ENCODE data around the gene ADAMTS17.

The ADAMTS17 gene

GRCh38 chr15:100112061-100112420 is 229.7 kb downstream of the ADAMTS17 start:
- no peak for DNase-seq (ENCODE audit: low read depth in 1 of 2, low spot score in 1 of 2)

GRCh38 chr15:100111125-100112060 is 230.4 kb downstream of the ADAMTS17 start:
- DNase-seq (ENCODE audit: low read depth in 1 of 2, low spot score in 1 of 2): no peak

GRCh38 chr15:100109486-100110035 is 232.2 kb downstream of the ADAMTS17 start:
- no peak for DNase-seq (ENCODE audit: low read depth in 1 of 2, low spot score in 1 of 2)

- DNase-seq (ENCODE audit: low read depth in 1 of 2, low spot score in 1 of 2): no peak
Observed at GRCh38 chr15:100108846-100109245, 232.9 kb downstream of the ADAMTS17 start.

- no peak for DNase-seq (ENCODE audit: low read depth in 1 of 2, low spot score in 1 of 2)
Observed at GRCh38 chr15:100108346-100108745, 233.4 kb downstream of the ADAMTS17 start.

- DNase-seq (ENCODE audit: low read depth in 1 of 2, low spot score in 1 of 2): no peak
Observed at GRCh38 chr15:100107606-100108225, 234.1 kb downstream of the ADAMTS17 start.

GRCh38 chr15:100107151-100107550 is 234.6 kb downstream of the ADAMTS17 start:
- no peak for DNase-seq (ENCODE audit: low read depth in 1 of 2, low spot score in 1 of 2)

- no peak for DNase-seq (ENCODE audit: low read depth in 1 of 2, low spot score in 1 of 2)
Observed at GRCh38 chr15:100106732-100107131, 235.0 kb downstream of the ADAMTS17 start.

- DNase-seq (ENCODE audit: low read depth in 1 of 2, low spot score in 1 of 2): no peak
Observed at GRCh38 chr15:100105101-100105500, 236.7 kb downstream of the ADAMTS17 start.

- no peak for DNase-seq (ENCODE audit: low read depth in 1 of 2, low spot score in 1 of 2)
Observed at GRCh38 chr15:100104245-100104644, 237.5 kb downstream of the ADAMTS17 start.

GRCh38 chr15:100103828-100104227 is 237.9 kb downstream of the ADAMTS17 start:
- no peak for DNase-seq (ENCODE audit: low read depth in 1 of 2, low spot score in 1 of 2)

GRCh38 chr15:100101426-100102089 is 240.2 kb downstream of the ADAMTS17 start:
- no peak for DNase-seq (ENCODE audit: low read depth in 1 of 2, low spot score in 1 of 2)

GRCh38 chr15:100100926-100101325 is 240.8 kb downstream of the ADAMTS17 start:
- no peak for DNase-seq (ENCODE audit: low read depth in 1 of 2, low spot score in 1 of 2)

GRCh38 chr15:100099976-100100375 is 241.8 kb downstream of the ADAMTS17 start:
- no peak for DNase-seq (ENCODE audit: low read depth in 1 of 2, low spot score in 1 of 2)

GRCh38 chr15:100098705-100099104 is 243.1 kb downstream of the ADAMTS17 start:
- no peak for DNase-seq (ENCODE audit: low read depth in 1 of 2, low spot score in 1 of 2)

GRCh38 chr15:100097342-100098127 is 244.2 kb downstream of the ADAMTS17 start:
- DNase-seq (ENCODE audit: low read depth in 1 of 2, low spot score in 1 of 2): no peak

GRCh38 chr15:100096700-100097099 is 245.1 kb downstream of the ADAMTS17 start:
- DNase-seq (ENCODE audit: low read depth in 1 of 2, low spot score in 1 of 2): no peak

GRCh38 chr15:100096248-100096600 is 245.6 kb downstream of the ADAMTS17 start:
- no peak for DNase-seq (ENCODE audit: low read depth in 1 of 2, low spot score in 1 of 2)

- no peak for DNase-seq (ENCODE audit: low read depth in 1 of 2, low spot score in 1 of 2)
Observed at GRCh38 chr15:100095541-100096247, 246.1 kb downstream of the ADAMTS17 start.

GRCh38 chr15:100094127-100094510 is 247.7 kb downstream of the ADAMTS17 start:
- no peak for DNase-seq (ENCODE audit: low read depth in 1 of 2, low spot score in 1 of 2)

Measured in stimulated activated CD4-positive, alpha-beta T cell treated with anti-CD3 and anti-CD28 coated beads, Interleukin-15, amount 100 ng/mL, for 1 hour (primary cell).